Islet of Langerhans (tissue), 1 donor: Measurements from ENCODE around the gene MAPT.
"Not testable (repeated sequence)": the region's sequence is repeated elsewhere in the genome, so short reads cannot be mapped to it uniquely, and the experiment has no call there.

ENCODE experiments used
- FAIRE-seq: peaks from one replicate; lab custom pipeline; 2011; peaks lifted over from hg19 to GRCh38; lab: Jason Lieb, UNC

The MAPT gene

GRCh38 chr17:45954914-45955313 lies 60.6 kb downstream of the MAPT start:
- FAIRE-seq: no peak

GRCh38 chr17:45955326-45955725 lies 61.0 kb downstream of the MAPT start:
- FAIRE-seq: no peak

- no peak for FAIRE-seq
These were observed 61.7 kb downstream of the MAPT start for GRCh38 chr17:45956090-45956489.

GRCh38 chr17:45956746-45957145 lies 62.4 kb downstream of the MAPT start:
- FAIRE-seq: not testable (repeated sequence)

GRCh38 chr17:45958307-45958706 lies 64.0 kb downstream of the MAPT start:
- no peak for FAIRE-seq

- FAIRE-seq: no peak
These were observed 64.8 kb downstream of the MAPT start for GRCh38 chr17:45958994-45959665.

GRCh38 chr17:45960311-45960710 lies 66.0 kb downstream of the MAPT start:
- no peak for FAIRE-seq

- no peak for FAIRE-seq
These were observed 66.9 kb downstream of the MAPT start for GRCh38 chr17:45961206-45961605.

- FAIRE-seq: no peak
These were observed 68.0 kb downstream of the MAPT start for GRCh38 chr17:45962221-45962972.

GRCh38 chr17:45963283-45963682 lies 68.9 kb downstream of the MAPT start:
- FAIRE-seq: no peak

- no peak for FAIRE-seq
These were observed 69.5 kb downstream of the MAPT start for GRCh38 chr17:45963889-45964288.

- FAIRE-seq: no peak
These were observed 70.3 kb downstream of the MAPT start for GRCh38 chr17:45964634-45965033.

- no peak for FAIRE-seq
These were observed 71.5 kb downstream of the MAPT start for GRCh38 chr17:45965812-45966211.

- FAIRE-seq: no peak
These were observed 72.4 kb downstream of the MAPT start for GRCh38 chr17:45966606-45967280.

GRCh38 chr17:45967378-45967777 lies 73.0 kb downstream of the MAPT start:
- FAIRE-seq: no peak

GRCh38 chr17:45968732-45969131 lies 74.4 kb downstream of the MAPT start:
- no peak for FAIRE-seq

- no peak for FAIRE-seq
These were observed 75.4 kb downstream of the MAPT start for GRCh38 chr17:45969726-45970125.

- no peak for FAIRE-seq
These were observed 76.3 kb downstream of the MAPT start for GRCh38 chr17:45970659-45971058.

- FAIRE-seq: no peak
These were observed 77.4 kb downstream of the MAPT start for GRCh38 chr17:45971698-45972141.

GRCh38 chr17:45972531-45972930 lies 78.2 kb downstream of the MAPT start:
- no peak for FAIRE-seq

- FAIRE-seq: no peak
These were observed 78.9 kb downstream of the MAPT start for GRCh38 chr17:45973099-45973780.

GRCh38 chr17:45973946-45974859 lies 79.8 kb downstream of the MAPT start:
- FAIRE-seq: no peak
